Lung (tissue), 12 donors: ENCODE results near the gene LTBP4. TPM values are rescaled to one million over a fixed set of nuclear protein-coding genes. Genes with fewer than 3 reads are reported as not detected.

Experiments used
- ATAC-seq: fragments of 200-7000 bp; cut with Tn5 transposase; one replicate; pipeline ENCODE4 v1.9.1; 2020; ENCODE audit warnings: moderate number of reproducible peaks; ENCODE audit not compliant: insufficient read depth, low FRiP score
- DNase-seq, 3 donors: peaks; one replicate each; pipeline ENCODE4 v3.0.0-alpha.2; 2013 to 2017
- H3K27ac ChIP-seq, 2 donors: one replicate each; pipeline ENCODE4 v1.5.1; 2013; ENCODE audit warnings: mild to moderate bottlenecking in 2 of 2, moderate library complexity in 2 of 2, control low read depth in 1 of 2, inconsistent platforms in 1 of 2, low read depth in 1 of 2, low read length in 1 of 2
- H3K27me3 ChIP-seq, 3 donors: one replicate each; pipeline ENCODE4 v1.5.1; 2013; ENCODE audit warnings: low read length in 2 of 3; ENCODE audit not compliant: control insufficient read depth in 3 of 3, insufficient read depth in 3 of 3
- H3K36me3 ChIP-seq, 4 donors: one replicate each; pipeline ENCODE4 v1.5.1; 2013; ENCODE audit warnings: low read length in 4 of 4, mild to moderate bottlenecking in 1 of 4, moderate library complexity in 1 of 4; ENCODE audit not compliant: control insufficient read depth in 4 of 4, insufficient read depth in 4 of 4
- H3K4me1 ChIP-seq, 5 donors: one replicate each; pipeline ENCODE4 v1.5.1; 2013; ENCODE audit warnings: low read length in 5 of 5, mild to moderate bottlenecking in 2 of 5, moderate library complexity in 1 of 5; ENCODE audit not compliant: control insufficient read depth in 5 of 5, insufficient read depth in 5 of 5
- H3K4me3 ChIP-seq: one replicate; pipeline ENCODE4 v1.5.1; 2013; ENCODE audit warnings: mild to moderate bottlenecking, control low read depth, moderate library complexity
- H3K9ac ChIP-seq, 2 donors: one replicate each; pipeline ENCODE4 v1.5.1; 2013; ENCODE audit warnings: low read length in 2 of 2, control low read depth in 1 of 2; ENCODE audit not compliant: insufficient read depth in 1 of 2
- H3K9me3 ChIP-seq, 4 donors: one replicate each; pipeline ENCODE4 v1.5.1; 2013; ENCODE audit warnings: low read length in 3 of 4, mild to moderate bottlenecking in 1 of 4, moderate library complexity in 1 of 4; ENCODE audit not compliant: control insufficient read depth in 4 of 4, insufficient read depth in 3 of 4
- CTCF ChIP-seq: IDR thresholded peaks from 2 replicates; pipeline ENCODE4 v1.5.1; 2012; ENCODE audit warnings: mild to moderate bottlenecking; ENCODE audit errors: control extremely low read depth, extremely low read depth
- WGBS, 2 donors: extraction: QIAGEN DNeasy Blood & Tissue Kit; methylation state at CpG; one replicate each; pipeline ENCODE4 v1.1.7; 2013; 5-methylcytosine and 5-hydroxymethylcytosine counted together
- polyA plus RNA-seq, 2 donors: library from polyadenylated mRNA; stranded (reverse); fragments of 200-250 nt; gene quantifications; one replicate each; pipeline ENCODE4 v1.2.1, GENCODE V29; 2013
- total RNA-seq, 2 donors: library from RNA; depleted of rRNA in 1 of 2; stranded (reverse); fragments of >200 nt in 1 of 2; gene quantifications; one replicate each; pipeline ENCODE4 v1.2.1, GENCODE V29; 2014 to 2021
- donor health status: control.
- donor health status: control.
- donor health status: Bipolar disorder and iron deficiency.
- donor health status: healthy.
- donor health status: DM: yes; HTN: yes; CAD: no.

LTBP4 gene
- total and polyA plus RNA-seq, 4 donors, result 73.0 to 290 (median 151) TPM

GRCh38 chr19:40611096-40611495, 9.9 kb downstream of the LTBP4 start:
- peak in 1 of 3 donors; percentile 43 for DNase-seq
- H3K9ac ChIP-seq, result no peak overlapping the region
- peak overlapping the region in 1 of 2 donors; percentile 78 for H3K27ac ChIP-seq
- H3K4me1 ChIP-seq, result peaks cover 0 to 39% (median 12%) of the 10 kb centered on the region in 5 donors
- no peaks in the 10 kb centered on the region for H3K9me3 ChIP-seq
- no peak for TF ChIP-seq CTCF
- 63 to 65% methylated on average over 15 of the region's 15 CpGs for WGBS, 2 donors
- H3K4me3 ChIP-seq, result no peak overlapping the region
- H3K27me3 ChIP-seq, result no peaks in the 10 kb centered on the region
- H3K36me3 ChIP-seq, result peaks cover 0 to 29% (median 13%) of the 10 kb centered on the region in 4 donors
- ATAC-seq, result no peak

- Histone ChIP-seq H3K36me3 (peaks cover 0 to 29% (median 14%) of the 10 kb centered on the region in 4 donors), H3K9ac (no peak overlapping the region), H3K27ac (peak overlapping the region in 1 of 2 donors; percentile 61), H3K4me1 (peaks cover 0 to 40% (median 12%) of the 10 kb centered on the region in 5 donors), H3K4me3 (no peak overlapping the region), H3K9me3 (no peaks in the 10 kb centered on the region), H3K27me3 (no peaks in the 10 kb centered on the region)
- TF ChIP-seq CTCF, result no peak
- DNase-seq (no peak), ATAC-seq (no peak)
- 93 to 95% methylated on average over 10 of the region's 10 CpGs for WGBS, 2 donors
Measured at GRCh38 chr19:40611900-40612698, 10.9 kb downstream of the LTBP4 start.

- Histone ChIP-seq H3K27ac (peak overlapping the region; percentile 81 to 88), H3K36me3 (peaks cover 0 to 29% (median 14%) of the 10 kb centered on the region in 4 donors), H3K27me3 (no peaks in the 10 kb centered on the region), H3K9ac (no peak overlapping the region), H3K4me1 (peaks cover 0 to 40% (median 12%) of the 10 kb centered on the region in 5 donors), H3K9me3 (no peaks in the 10 kb centered on the region), H3K4me3 (no peak overlapping the region)
- 25 to 36% methylated on average over 50 of the region's 50 CpGs for WGBS, 2 donors
- TF ChIP-seq CTCF, result no peak
- ATAC-seq (no peak), DNase-seq (peak in 2 of 3 donors; percentile 30 to 63)
Measured at GRCh38 chr19:40612831-40613689, 11.9 kb downstream of the LTBP4 start.
